HCT116 (cell line): ENCODE results near the gene UBE2L6. TPM values are rescaled to one million over a fixed set of nuclear protein-coding genes. Genes with fewer than 3 reads are reported as not detected.

Experiments
- ATAC-seq: fragments of 200-7000 bp; cut with Tn5 transposase; 2 replicates; pipeline ENCODE4 v1.9.1; 2020; ENCODE audit warnings: mild to moderate bottlenecking, moderate library complexity
- BruUV-seq: library from RNA; stranded (reverse); fragments of 400-500 nt; replicated peaks from 2 replicates; lab custom pipeline; 2021; lab: Mats Ljungman, UMichigan
- CTCF ChIA-PET: fragments of 300-600 bp; sonication (Branson Sonifier 250); formaldehyde crosslinking; loops from one replicate; lab custom pipeline; 2021; ENCODE audit warnings: antibody characterized with exemption; lab: Charles Lee
- POLR2A ChIA-PET: fragments of 300-600, 350-600 bp; sonication (Branson Sonifier 250); formaldehyde crosslinking; loops from one replicate; lab custom pipeline; 2021; ENCODE audit warnings: antibody characterized with exemption; lab: Charles Lee
- RAD21 ChIA-PET, 2 experiments: fragments of 300-600 bp; sonication (Branson Sonifier 250); formaldehyde crosslinking; loops; one replicate each; lab custom pipeline; 2023; ENCODE audit warnings: low total read pairs in 2 of 2; ENCODE audit not compliant: uncharacterized antibody in 2 of 2, unreplicated experiment in 2 of 2, low non-redundant PET in 1 of 2; lab: Charles Lee
- DNase-seq: peaks from one replicate; pipeline ENCODE4 v3.0.0-alpha.2; 2010; ENCODE audit warnings: low read depth, low spot score
- H2AFZ ChIP-seq: fragments of 200-600 bp; shearing (Covaris generic), sonication (generic); 2 replicates; pipeline ENCODE4 v1.6.1; 2017; ENCODE audit warnings: low read depth, mixed run types, mixed read lengths, antibody characterized with exemption, low read length; ENCODE audit not compliant: poor library complexity, severe bottlenecking
- H3K27ac ChIP-seq: 2 replicates; pipeline ENCODE4 v1.5.1; 2012; ENCODE audit warnings: low read depth, low read length
- H3K27me3 ChIP-seq: fragments of 200-600 bp; sonication (generic); 2 replicates; pipeline ENCODE4 v1.6.1; 2016; ENCODE audit warnings: mixed run types, low read length, mixed read lengths; ENCODE audit not compliant: insufficient read depth
- H3K36me3 ChIP-seq, 2 experiments: fragments of 200-500 bp in 1 of 2; fragments of 200-600 bp in 1 of 2; sonication (Bioruptor generic) in 1 of 2; sonication (generic) in 1 of 2; 2 replicates each; pipeline versions ENCODE4 v1.5.1 to v1.6.1; 2014 to 2016; ENCODE audit warnings: low read length in 2 of 2, inconsistent platforms in 1 of 2, mixed read lengths in 1 of 2, mixed run types in 1 of 2; ENCODE audit not compliant: insufficient read depth in 2 of 2, control insufficient read depth in 1 of 2
- H3K4me1 ChIP-seq, 2 experiments: fragments of 200-600 bp in 1 of 2; sonication (generic) in 1 of 2; 2 replicates each; pipeline versions ENCODE4 v1.5.1 to v1.6.1; 2012 to 2017; ENCODE audit warnings: low read length in 2 of 2, inconsistent platforms in 1 of 2, mild to moderate bottlenecking in 1 of 2, mixed read lengths in 1 of 2, mixed run types in 1 of 2, moderate library complexity in 1 of 2; ENCODE audit not compliant: insufficient read depth in 2 of 2, control insufficient read depth in 1 of 2
- H3K4me2 ChIP-seq: fragments of 200-600 bp; sonication (generic); 2 replicates; pipeline ENCODE4 v1.6.1; 2017; ENCODE audit warnings: mixed run types, low read length, mixed read lengths
- H3K4me3 ChIP-seq, 2 experiments: fragments of 200-600 bp in 1 of 2; sonication (generic) in 1 of 2; replicated peaks in 1 of 2; 2 replicates each; pipeline ENCODE4 v1.5.1; 2011 to 2016; ENCODE audit warnings: low read length in 2 of 2, control low read depth in 1 of 2, low read depth in 1 of 2, mild to moderate bottlenecking in 1 of 2, mixed read lengths in 1 of 2, mixed run types in 1 of 2
- H3K79me2 ChIP-seq: fragments of 200-600 bp; sonication (generic); 2 replicates; pipeline ENCODE4 v1.6.1; 2017; ENCODE audit warnings: mild to moderate bottlenecking, mixed run types, low read length, moderate library complexity, mixed read lengths; ENCODE audit not compliant: insufficient read depth
- H3K9ac ChIP-seq: fragments of 200-600 bp; sonication (generic); 2 replicates; pipeline ENCODE4 v1.6.1; 2016; ENCODE audit warnings: low read length, mixed read lengths
- H3K9me2 ChIP-seq: fragments of 200-600 bp; sonication (generic), shearing (Covaris generic); 2 replicates; pipeline ENCODE4 v1.6.1; 2017; ENCODE audit warnings: mixed run types, mild to moderate bottlenecking, moderate library complexity; ENCODE audit not compliant: insufficient read depth
- H3K9me3 ChIP-seq, 2 experiments: fragments of 200-500 bp in 1 of 2; fragments of 200-600 bp in 1 of 2; sonication (Bioruptor generic) in 1 of 2; sonication (generic) in 1 of 2; 2 replicates each; pipeline ENCODE4 v1.6.1; 2014 to 2017; ENCODE audit warnings: low read length in 2 of 2, mixed read lengths in 2 of 2, inconsistent platforms in 1 of 2, low read depth in 1 of 2, mild to moderate bottlenecking in 1 of 2, mixed run types in 1 of 2, moderate library complexity in 1 of 2; ENCODE audit not compliant: control insufficient read depth in 1 of 2, insufficient read depth in 1 of 2
- H4K20me1 ChIP-seq: fragments of 200-600 bp; sonication (generic), shearing (Covaris generic); 2 replicates; pipeline ENCODE4 v1.6.1; 2017; ENCODE audit warnings: mixed run types, mild to moderate bottlenecking, moderate library complexity; ENCODE audit not compliant: insufficient read depth
- CBX3 ChIP-seq: IDR thresholded peaks from 2 replicates; pipeline ENCODE4 v1.6.1; 2012; ENCODE audit warnings: low read depth
- CEBPB ChIP-seq: IDR thresholded peaks from 2 replicates; pipeline ENCODE4 v1.6.1; 2012; ENCODE audit warnings: low read depth
- EGR1 ChIP-seq: IDR thresholded peaks from 2 replicates; pipeline ENCODE4 v1.6.1; 2012; ENCODE audit warnings: low read depth
- EZH2 ChIP-seq: fragments of 200-600 bp; sonication (generic); IDR thresholded peaks from 2 replicates; pipeline ENCODE4 v1.6.1; 2017; ENCODE audit warnings: antibody characterized with exemption, mixed run types
- EZH2phosphoT487 ChIP-seq: fragments of 200-600 bp; IDR thresholded peaks from 2 replicates; pipeline ENCODE4 v1.6.1; 2018; ENCODE audit warnings: antibody characterized with exemption, borderline replicate concordance
- FOSL1 ChIP-seq: IDR thresholded peaks from 2 replicates; pipeline ENCODE4 v1.6.1; 2012; ENCODE audit warnings: low read depth
- MAX ChIP-seq: IDR thresholded peaks from 2 replicates; pipeline ENCODE4 v1.6.1; 2012
- POLR2A ChIP-seq: IDR thresholded peaks from 2 replicates; pipeline ENCODE4 v1.7.0; 2011; ENCODE audit warnings: borderline replicate concordance; ENCODE audit not compliant: insufficient read depth, insufficient read length; ENCODE audit errors: extremely low read depth
- POLR2AphosphoS5 ChIP-seq: IDR thresholded peaks from 2 replicates; pipeline ENCODE4 v1.6.1; 2011; ENCODE audit warnings: mild to moderate bottlenecking, low read depth, low read length, moderate library complexity
- RAD21 ChIP-seq: IDR thresholded peaks from 2 replicates; pipeline ENCODE4 v1.6.1; 2012; ENCODE audit warnings: low read depth, mild to moderate bottlenecking
- SIN3A ChIP-seq: IDR thresholded peaks from 2 replicates; pipeline ENCODE4 v1.6.1; 2012; ENCODE audit warnings: low read depth
- SP1 ChIP-seq: IDR thresholded peaks from 2 replicates; pipeline ENCODE4 v1.6.1; 2012; ENCODE audit warnings: low read depth
- YY1 ChIP-seq: IDR thresholded peaks from 2 replicates; pipeline ENCODE4 v1.6.1; 2011; ENCODE audit warnings: low read length, low read depth, moderate library complexity, mild to moderate bottlenecking; ENCODE audit not compliant: insufficient replicate concordance; ENCODE audit errors: extremely low read depth
- ZFX ChIP-seq: fragments of 450-650 bp; IDR thresholded peaks from 2 replicates; pipeline ENCODE4 v1.6.1; 2017
- ZNF274 ChIP-seq: fragments of 200-500 bp; sonication (Bioruptor generic); IDR thresholded peaks from 2 replicates; pipeline ENCODE4 v1.6.1; 2014; ENCODE audit warnings: mild to moderate bottlenecking, low read depth, low read length, inconsistent platforms
- intact Hi-C: fragments of 100-400 bp; cut with micrococcal nuclease; formaldehyde crosslinking; loops from 2 replicates; pipeline ENCODE4 v1.10.0; 2022
- total RNA-seq: library from RNA; stranded (reverse); gene quantifications from one replicate; pipeline ENCODE4 v1.2.1, GENCODE V29; 2021; ENCODE audit not compliant: unreplicated experiment
- TF ChIP-seq, protein P1 (sequence below): IDR thresholded peaks from 2 replicates; pipeline ENCODE4 v1.6.1; 2011; ENCODE audit warnings: mild to moderate bottlenecking, low read length, moderate library complexity; ENCODE audit not compliant: insufficient replicate concordance; ENCODE audit errors: extremely low read depth

Gene UBE2L6
- total RNA-seq, 1 experiment from 2014 or later = 24.8 TPM

DNA sequence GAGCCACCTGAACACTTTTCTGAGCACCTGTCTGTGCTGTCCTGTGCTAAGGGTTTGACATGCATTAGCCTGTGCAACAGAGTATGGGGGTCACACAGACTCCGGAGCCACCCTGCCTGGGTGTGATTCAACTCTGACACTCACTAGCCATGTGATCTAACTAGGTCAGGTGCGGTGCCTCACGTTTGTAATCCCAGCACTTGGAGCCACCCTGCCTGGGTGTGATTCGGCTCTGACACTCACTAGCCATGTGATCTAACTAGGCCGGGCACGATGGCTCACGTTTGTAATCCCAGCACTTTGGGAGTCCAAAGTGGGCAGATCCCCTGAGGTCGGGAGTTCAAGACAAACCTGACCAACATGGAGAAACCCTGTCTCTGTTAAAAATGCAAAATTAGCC, 11.4 kb downstream of the UBE2L6 start:
- Histone ChIP-seq H3K36me3 (peaks cover 0 to 4% of the 10 kb centered on the region in 2 experiments; a peak in 2 of 4 replicates), H3K4me1 (peaks cover 12 to 14% of the 10 kb centered on the region in 2 experiments; a peak in 3 of 4 replicates), H3K27ac (no peak overlapping the region), H3K9ac (no peak overlapping the region), H3K4me3 (no peak overlapping the region), H2AFZ (no peak overlapping the region), H4K20me1 (no peaks in the 10 kb centered on the region), H3K79me2 (no peaks in the 10 kb centered on the region), H3K9me2 (no peaks in the 10 kb centered on the region), H3K27me3 (no peaks in the 10 kb centered on the region), H3K4me2 (no peak overlapping the region), H3K9me3 (no peaks in the 10 kb centered on the region)
- ATAC-seq = no peak
- intact Hi-C loops = no loop called here
- RAD21 ChIA-PET = no interaction called here
- CTCF ChIA-PET = no interaction called here
- DNase-seq = no peak
- TF ChIP-seq MAX (peak; percentile 27; the same call in 1 of the 2 replicates), SP1 (no peak)
- POLR2A ChIA-PET = no interaction called here
- BruUV-seq = no TSS peak

- Histone ChIP-seq H3K9me2 (no peaks in the 10 kb centered on the region), H2AFZ (no peak overlapping the region), H4K20me1 (no peaks in the 10 kb centered on the region), H3K4me1 (peaks cover 9 to 14% of the 10 kb centered on the region in 2 experiments; a peak in 3 of 4 replicates), H3K36me3 (peaks cover 0 to 4% of the 10 kb centered on the region in 2 experiments; a peak in 2 of 4 replicates), H3K9me3 (no peaks in the 10 kb centered on the region), H3K4me3 (no peak overlapping the region), H3K27ac (no peak overlapping the region), H3K9ac (no peak overlapping the region), H3K79me2 (no peaks in the 10 kb centered on the region), H3K4me2 (no peak overlapping the region), H3K27me3 (no peaks in the 10 kb centered on the region)
- ATAC-seq (no peak), DNase-seq (no peak)
- ChIA-PET CTCF (no interaction called here), POLR2A (no interaction called here), RAD21 (no interaction called here)
- intact Hi-C loops = no loop called here
- TF ChIP-seq EGR1 = no peak
- TF ChIP-seq EZH2 = no peak
- TF ChIP-seq POLR2A = no peak
- TF ChIP-seq, protein P1, sequence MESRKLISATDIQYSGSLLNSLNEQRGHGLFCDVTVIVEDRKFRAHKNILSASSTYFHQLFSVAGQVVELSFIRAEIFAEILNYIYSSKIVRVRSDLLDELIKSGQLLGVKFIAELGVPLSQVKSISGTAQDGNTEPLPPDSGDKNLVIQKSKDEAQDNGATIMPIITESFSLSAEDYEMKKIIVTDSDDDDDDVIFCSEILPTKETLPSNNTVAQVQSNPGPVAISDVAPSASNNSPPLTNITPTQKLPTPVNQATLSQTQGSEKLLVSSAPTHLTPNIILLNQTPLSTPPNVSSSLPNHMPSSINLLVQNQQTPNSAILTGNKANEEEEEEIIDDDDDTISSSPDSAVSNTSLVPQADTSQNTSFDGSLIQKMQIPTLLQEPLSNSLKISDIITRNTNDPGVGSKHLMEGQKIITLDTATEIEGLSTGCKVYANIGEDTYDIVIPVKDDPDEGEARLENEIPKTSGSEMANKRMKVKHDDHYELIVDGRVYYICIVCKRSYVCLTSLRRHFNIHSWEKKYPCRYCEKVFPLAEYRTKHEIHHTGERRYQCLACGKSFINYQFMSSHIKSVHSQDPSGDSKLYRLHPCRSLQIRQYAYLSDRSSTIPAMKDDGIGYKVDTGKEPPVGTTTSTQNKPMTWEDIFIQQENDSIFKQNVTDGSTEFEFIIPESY = no peak
- TF ChIP-seq YY1 = no peak
- no peak for TF ChIP-seq CBX3
- no peak for TF ChIP-seq EZH2phosphoT487
- TF ChIP-seq ZFX = no peak
- no peak for TF ChIP-seq POLR2AphosphoS5
- TF ChIP-seq RAD21 = no peak
- no peak for TF ChIP-seq ZNF274
- no peak for TF ChIP-seq CEBPB
- no peak for TF ChIP-seq FOSL1
- TF ChIP-seq SIN3A = no peak
- no TSS peak for BruUV-seq
Measured at GRCh38 chr11:57555393-57555792, 12.1 kb downstream of the UBE2L6 start.
